GM12892 (cell line): ENCODE measurements around the gene GMPS.

Experiments
- POLR2A ChIP-seq: IDR thresholded peaks from 2 replicates; pipeline ENCODE4 v1.6.1; 2011; ENCODE audit warnings: low read depth, low read length, control low read depth
- POLR2AphosphoS5 ChIP-seq: IDR thresholded peaks from 2 replicates; pipeline ENCODE4 v1.6.1; 2011; ENCODE audit warnings: low read depth, low read length, control low read depth
- TAF1 ChIP-seq: IDR thresholded peaks from 2 replicates; pipeline ENCODE4 v1.6.1; 2011; ENCODE audit warnings: low read depth, mild to moderate bottlenecking, control low read depth, low read length, borderline replicate concordance

DNA sequence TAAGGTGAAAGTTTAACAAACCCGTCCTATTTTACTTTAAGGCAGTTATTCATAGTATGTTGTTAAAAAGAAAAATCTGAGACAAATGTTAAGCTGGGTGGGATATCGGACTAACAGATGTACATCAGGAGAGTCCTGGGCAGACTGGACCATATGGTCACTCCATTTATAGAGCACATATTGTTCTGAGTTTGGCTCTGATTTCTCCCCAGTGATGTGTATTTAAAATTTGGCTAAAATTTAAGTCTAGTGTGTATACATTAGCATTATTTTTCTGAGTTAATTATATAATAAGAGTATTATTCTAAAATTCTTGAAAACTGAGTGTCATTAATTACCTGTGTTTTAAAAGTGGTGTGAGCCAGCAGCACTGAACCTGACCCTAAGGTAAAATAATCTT is 6.1 kb downstream of the GMPS start:
- TF ChIP-seq POLR2AphosphoS5, result no peak
- no peak for TF ChIP-seq POLR2A
- no peak for TF ChIP-seq TAF1
